GM19452 (cell line): Measurements from ENCODE around the gene INPP5A.

ENCODE experiments used
- ATAC-seq: cut with Tn5 transposase; IDR thresholded peaks from one replicate; pipeline ENCODE4 v1.9.1; 2021; ENCODE audit not compliant: unreplicated experiment

INPP5A gene

DNA sequence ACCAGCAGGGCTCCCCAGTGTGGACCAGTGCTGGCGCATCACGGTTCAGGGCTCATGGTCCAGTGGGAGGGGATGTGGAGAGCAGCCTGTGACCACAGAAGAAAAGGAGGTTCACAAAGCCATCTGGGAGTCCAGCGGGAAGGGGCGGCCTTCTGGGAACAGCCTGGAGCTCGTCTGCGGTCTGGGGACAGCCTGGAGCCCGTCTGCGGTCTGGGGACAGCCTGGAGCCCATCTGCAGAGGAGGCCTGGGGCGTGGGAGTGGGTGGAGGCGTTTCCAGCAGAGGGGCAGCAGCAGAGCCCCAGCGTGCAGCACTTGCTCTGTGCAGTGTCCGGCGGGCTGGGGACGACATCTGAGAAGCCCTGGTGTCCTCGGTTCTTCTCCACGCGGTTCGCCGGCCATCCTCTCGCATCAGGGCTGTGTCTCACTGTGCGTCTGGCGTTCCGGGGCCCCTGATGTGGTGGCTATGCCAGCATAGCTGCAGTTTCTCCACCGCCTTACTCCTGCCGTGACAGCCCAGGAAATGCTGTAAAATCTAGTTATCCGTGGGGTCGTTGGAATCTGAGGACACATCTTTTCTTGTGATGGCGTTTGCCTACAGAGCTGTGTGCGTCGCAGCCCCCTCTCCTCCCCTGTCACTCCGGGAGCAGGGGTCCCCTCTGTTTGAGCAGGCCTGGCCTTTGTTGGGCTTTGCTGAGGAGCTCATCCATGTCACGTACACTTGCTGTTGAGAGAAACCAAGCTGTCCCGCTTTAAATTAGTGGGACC lies 104.6 kb downstream of the INPP5A start:
- ATAC-seq: no peak

DNA sequence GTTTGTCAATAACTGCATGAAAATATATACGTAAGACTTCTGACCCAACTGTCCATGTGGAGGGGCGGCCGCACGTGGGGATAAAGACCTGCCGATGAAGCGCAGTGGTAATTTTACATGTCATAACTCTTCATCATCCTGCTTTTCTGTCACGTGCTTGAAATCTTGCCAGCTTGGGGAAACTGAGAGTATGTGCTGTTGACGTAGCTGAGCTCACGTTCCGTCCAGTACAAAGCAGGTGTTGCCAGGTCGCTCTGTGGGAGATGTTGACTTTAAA lies 105.1 kb downstream of the INPP5A start:
- no peak for ATAC-seq

DNA sequence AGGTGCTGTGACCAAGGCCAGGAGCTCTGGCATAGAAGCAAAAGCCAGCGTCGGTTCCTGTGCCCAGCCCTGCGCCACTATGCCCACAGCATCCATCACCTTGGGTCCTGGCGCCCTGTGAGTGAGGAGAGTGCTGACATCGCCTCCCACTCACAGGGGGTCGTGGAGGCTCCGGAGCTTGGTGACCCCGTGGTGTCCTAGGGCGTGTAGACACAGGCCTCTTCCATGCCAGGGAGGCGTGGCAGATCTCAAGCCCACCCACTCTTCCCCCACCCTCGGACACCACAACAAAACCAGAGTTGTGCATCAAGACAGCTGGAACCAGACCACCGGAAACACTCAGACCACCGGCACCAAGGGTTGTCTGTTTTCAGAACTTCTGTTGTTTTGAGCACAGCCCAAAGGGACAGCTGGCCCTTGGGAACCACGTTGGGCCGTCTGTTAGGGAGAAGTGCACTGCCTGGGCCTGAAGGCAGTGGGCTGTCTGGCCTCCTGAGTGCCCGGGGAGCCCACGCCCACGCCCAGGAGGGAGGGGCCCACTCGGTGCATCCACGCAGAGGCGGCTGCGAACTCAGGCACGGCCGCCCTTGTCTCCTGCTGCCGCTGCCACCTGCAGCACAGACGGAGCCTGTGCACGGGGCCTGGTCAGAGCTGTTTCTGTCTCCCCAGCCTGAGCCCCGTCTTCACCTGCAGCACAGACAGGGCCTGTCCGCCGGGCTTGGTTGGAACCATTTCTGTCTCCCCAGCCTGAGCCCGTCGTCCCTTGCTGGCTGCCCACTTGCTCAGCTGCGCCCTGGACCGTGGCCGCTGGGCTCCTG lies 106.3 kb downstream of the INPP5A start:
- ATAC-seq: no peak

DNA sequence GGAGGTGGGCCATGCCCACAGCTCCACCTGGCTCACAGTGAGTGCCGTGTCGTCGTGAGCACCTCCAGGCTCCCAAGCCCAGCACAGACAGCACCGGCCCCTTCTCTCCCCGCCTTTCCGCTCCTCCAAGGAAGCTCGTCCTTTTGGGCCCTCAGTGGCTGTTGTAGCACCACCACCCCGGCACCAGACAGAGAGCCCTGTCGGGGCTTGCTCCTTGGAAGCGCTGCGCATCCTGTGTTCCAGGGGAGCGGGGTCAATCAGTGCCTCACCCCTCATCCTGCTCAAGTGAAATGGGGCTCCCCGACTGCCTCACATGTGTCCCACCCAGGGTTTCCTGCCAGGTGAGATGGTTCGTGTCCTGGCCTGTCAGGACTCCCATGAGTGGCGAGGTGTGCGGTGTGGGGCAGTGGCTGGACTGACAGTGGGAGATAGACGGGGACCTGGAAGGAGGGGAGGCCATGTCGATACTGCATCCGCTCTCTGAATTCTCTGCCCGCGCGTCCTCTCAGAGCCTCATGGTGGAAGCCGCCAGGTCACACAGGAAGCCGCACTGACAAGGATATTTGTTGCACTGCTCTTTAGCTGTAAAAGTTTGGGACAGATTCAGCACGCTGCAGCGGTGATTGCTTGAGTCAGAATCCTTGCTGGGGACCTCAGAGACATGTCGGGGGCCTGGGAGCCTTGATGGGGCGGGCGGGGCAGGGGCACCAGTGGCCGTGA lies 107.1 kb downstream of the INPP5A start:
- ATAC-seq: no peak

GRCh38 chr10:132645247-132645530 lies 107.6 kb downstream of the INPP5A start:
- ATAC-seq: no peak

GRCh38 chr10:132645630-132646442 lies 108.2 kb downstream of the INPP5A start:
- ATAC-seq: no peak

GRCh38 chr10:132646443-132647097 lies 109.0 kb downstream of the INPP5A start:
- no peak for ATAC-seq

DNA sequence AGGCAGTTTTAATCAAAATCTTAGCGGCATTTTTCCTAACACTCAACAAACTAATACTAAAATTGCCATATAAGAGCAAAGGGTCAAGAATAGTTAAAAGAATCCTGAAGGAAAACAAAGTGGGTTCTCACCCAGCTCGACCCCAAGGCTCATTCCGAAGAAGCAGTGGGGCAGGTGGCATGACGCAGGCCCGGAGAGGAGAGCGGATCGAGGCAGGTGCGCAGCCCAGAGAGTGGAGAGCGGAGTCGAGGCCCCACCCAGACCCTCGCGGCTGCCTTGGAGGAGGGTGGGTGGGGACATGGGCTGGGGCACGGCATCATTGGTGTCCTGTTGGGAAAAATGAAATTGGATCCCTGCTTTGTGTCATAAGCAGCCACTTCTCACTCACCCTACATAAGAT lies 109.8 kb downstream of the INPP5A start:
- ATAC-seq: no peak

GRCh38 chr10:132648072-132648850 lies 110.7 kb downstream of the INPP5A start:
- no peak for ATAC-seq

- ATAC-seq: no peak
These were observed 111.4 kb downstream of the INPP5A start for GRCh38 chr10:132648851-132649528.

DNA sequence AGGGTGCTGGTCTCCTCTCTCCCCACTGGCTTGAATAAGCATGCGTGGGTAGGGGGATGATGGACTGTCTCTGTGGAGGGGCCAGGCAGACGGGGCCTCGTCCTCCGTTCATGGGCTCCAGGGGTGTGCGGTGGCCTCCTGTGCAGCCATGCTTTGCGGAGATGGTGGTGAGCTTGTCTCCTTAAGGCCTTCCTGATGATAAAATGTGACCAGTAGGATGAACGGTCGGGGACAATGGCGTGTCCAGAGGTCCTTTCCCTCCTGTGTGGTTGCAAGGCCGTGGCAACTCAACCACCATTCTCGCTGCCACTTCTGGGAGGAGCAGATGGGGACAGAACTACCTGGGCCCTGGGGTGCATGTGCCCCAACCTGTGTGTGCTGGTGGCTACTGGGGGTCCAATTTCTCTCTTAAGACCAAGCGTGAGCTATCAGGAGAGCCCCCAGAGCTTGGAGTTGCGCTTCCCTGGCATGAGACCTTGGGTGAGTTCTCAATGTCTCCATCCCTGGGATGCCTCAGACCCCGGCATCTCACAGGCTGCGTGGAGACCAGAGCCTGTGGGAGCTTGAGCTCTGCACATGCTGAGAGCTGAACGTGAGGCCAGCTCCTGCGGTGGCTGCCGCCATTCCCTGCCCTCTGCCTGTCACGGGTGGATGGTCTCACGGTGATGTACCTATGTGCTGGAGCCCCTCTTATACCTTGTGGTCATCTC lies 112.2 kb downstream of the INPP5A start:
- no peak for ATAC-seq

- no peak for ATAC-seq
These were observed 113.1 kb downstream of the INPP5A start for GRCh38 chr10:132650611-132651250.

- ATAC-seq: no peak
These were observed 114.0 kb downstream of the INPP5A start for GRCh38 chr10:132651511-132652029.

DNA sequence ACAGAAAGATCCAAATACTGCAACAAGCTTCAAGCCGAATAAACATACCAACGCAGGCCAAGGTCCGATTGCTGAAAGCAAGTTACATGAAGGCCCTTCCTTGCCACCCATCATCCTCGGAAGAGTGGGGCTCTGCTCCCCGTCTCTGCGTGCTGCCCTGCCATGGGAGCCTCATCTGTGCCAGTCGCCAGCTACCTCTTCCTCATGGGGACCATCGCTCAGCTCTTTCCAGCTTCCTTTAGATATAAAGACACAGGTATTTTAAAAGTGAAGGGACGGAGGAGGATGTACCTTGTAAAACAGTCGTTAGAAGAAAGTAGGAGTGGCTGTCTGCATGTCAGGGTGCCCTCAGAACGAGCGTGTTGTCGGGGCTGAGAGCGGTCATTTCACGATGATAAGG lies 114.9 kb downstream of the INPP5A start:
- no peak for ATAC-seq

DNA sequence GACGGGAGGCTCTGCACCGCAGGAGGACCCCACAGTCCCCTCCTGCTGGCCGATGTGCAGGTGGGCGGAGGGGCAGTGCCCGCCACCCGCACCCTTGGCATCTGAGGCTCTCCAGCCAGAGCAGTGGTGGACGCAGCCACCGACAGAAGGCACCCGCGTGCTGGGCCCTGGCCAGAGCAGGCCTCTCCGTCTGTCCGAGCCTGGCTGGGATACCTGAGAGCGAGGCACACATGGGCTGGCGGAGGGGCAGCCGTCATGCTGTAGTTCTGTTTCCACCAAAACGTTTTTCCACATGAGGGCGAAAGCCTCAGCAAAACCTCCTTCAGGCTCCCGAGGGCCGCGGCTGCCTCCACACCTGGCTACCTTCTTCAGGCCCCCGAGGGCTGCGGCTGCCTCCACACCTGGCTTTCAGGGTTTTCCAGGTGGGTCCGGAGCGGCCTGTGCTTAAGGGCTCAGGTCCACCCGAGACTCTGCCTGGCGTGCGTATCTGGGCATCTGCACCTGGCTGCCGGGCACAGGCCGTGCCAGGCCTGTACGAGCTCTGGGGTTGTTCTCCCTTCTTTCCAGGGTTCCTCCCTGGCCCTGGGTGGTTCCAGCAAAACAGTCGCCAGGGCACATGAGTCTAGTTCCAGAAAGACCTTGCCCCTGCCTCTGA lies 115.5 kb downstream of the INPP5A start:
- no peak for ATAC-seq

DNA sequence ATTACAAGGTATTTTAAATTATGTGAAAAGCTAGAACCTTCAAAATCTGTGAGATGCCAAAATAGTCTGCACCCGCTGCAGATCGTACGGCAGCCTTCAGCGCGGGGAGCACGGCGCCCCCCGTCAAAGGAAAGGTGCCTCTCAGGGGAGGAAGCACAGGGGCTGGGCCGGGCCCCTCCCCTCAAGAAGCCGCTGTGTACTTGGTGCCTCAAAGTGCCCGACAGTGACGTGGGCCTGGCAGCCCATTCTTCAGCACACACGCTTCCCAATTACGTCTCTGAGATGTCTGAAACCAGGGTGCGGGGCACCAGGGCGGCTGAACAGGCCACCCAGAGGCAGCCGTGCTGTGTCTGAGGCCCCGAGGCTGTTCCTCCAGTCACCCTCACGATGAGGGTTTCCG lies 116.1 kb downstream of the INPP5A start:
- ATAC-seq: no peak

- no peak for ATAC-seq
These were observed 116.6 kb downstream of the INPP5A start for GRCh38 chr10:132654121-132654571.
